Panc1 (cell line): ENCODE results near the gene FLYWCH2.

Source experiments
- POLR2AphosphoS5 ChIP-seq: IDR thresholded peaks from 2 replicates; pipeline ENCODE4 v1.6.1; 2012; ENCODE audit warnings: mild to moderate bottlenecking, low read depth, low read length, moderate library complexity
- SIN3A ChIP-seq: IDR thresholded peaks from 2 replicates; pipeline ENCODE4 v1.6.1; 2012; ENCODE audit warnings: low read depth, mild to moderate bottlenecking, low read length, moderate library complexity, borderline replicate concordance; ENCODE audit not compliant: insufficient read depth
- TF ChIP-seq, protein P1 (sequence below): fragments of 450-650 bp; IDR thresholded peaks from 2 replicates; pipeline ENCODE4 v1.5.1; 2017; ENCODE audit warnings: mild to moderate bottlenecking
- TF ChIP-seq, protein P2 (sequence below), 2 experiments: IDR thresholded peaks; 2 replicates each; pipeline ENCODE4 v1.6.1; 2011 to 2012; ENCODE audit warnings: low read depth in 2 of 2, control low read depth in 1 of 2, low read length in 1 of 2, mild to moderate bottlenecking in 1 of 2, moderate library complexity in 1 of 2; ENCODE audit not compliant: insufficient read depth in 1 of 2

DNA sequence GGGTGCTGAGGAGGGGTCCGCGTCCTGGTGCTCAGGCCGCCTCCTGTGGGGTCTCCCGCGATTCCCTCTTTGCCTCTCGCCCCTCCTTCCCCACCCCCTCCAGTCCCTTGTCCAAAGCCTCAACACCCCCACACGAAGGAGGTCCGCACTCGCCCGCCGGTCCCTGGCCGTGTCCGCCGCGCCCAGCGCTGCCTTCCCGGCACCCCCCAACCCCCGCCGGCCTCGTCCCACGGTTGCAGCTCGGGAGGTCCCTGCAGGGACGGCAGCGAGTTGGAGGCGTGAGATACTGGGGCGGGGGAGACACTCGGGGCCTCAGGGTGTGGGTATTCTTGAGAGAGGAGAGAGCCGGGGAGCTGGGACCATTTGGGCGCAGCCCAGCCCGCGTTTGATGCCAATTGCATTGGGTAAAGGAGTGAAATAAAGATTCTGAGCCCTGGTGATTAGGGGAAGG is 468 bp downstream of the FLYWCH2 start:
- TF ChIP-seq, protein P1, sequence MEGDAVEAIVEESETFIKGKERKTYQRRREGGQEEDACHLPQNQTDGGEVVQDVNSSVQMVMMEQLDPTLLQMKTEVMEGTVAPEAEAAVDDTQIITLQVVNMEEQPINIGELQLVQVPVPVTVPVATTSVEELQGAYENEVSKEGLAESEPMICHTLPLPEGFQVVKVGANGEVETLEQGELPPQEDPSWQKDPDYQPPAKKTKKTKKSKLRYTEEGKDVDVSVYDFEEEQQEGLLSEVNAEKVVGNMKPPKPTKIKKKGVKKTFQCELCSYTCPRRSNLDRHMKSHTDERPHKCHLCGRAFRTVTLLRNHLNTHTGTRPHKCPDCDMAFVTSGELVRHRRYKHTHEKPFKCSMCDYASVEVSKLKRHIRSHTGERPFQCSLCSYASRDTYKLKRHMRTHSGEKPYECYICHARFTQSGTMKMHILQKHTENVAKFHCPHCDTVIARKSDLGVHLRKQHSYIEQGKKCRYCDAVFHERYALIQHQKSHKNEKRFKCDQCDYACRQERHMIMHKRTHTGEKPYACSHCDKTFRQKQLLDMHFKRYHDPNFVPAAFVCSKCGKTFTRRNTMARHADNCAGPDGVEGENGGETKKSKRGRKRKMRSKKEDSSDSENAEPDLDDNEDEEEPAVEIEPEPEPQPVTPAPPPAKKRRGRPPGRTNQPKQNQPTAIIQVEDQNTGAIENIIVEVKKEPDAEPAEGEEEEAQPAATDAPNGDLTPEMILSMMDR = no peak
- TF ChIP-seq, protein P2, sequence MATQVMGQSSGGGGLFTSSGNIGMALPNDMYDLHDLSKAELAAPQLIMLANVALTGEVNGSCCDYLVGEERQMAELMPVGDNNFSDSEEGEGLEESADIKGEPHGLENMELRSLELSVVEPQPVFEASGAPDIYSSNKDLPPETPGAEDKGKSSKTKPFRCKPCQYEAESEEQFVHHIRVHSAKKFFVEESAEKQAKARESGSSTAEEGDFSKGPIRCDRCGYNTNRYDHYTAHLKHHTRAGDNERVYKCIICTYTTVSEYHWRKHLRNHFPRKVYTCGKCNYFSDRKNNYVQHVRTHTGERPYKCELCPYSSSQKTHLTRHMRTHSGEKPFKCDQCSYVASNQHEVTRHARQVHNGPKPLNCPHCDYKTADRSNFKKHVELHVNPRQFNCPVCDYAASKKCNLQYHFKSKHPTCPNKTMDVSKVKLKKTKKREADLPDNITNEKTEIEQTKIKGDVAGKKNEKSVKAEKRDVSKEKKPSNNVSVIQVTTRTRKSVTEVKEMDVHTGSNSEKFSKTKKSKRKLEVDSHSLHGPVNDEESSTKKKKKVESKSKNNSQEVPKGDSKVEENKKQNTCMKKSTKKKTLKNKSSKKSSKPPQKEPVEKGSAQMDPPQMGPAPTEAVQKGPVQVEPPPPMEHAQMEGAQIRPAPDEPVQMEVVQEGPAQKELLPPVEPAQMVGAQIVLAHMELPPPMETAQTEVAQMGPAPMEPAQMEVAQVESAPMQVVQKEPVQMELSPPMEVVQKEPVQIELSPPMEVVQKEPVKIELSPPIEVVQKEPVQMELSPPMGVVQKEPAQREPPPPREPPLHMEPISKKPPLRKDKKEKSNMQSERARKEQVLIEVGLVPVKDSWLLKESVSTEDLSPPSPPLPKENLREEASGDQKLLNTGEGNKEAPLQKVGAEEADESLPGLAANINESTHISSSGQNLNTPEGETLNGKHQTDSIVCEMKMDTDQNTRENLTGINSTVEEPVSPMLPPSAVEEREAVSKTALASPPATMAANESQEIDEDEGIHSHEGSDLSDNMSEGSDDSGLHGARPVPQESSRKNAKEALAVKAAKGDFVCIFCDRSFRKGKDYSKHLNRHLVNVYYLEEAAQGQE (IDR thresholded peaks at IDR 0.05; ENCODE audit: insufficient read depth in 1 of 2, low read depth in 2 of 2, low read length in 1 of 2) = no peak
- TF ChIP-seq SIN3A = no peak
- TF ChIP-seq POLR2AphosphoS5 = no peak
